ENCODE data around the gene FAM135A. TPM values are rescaled to one million over a fixed set of nuclear protein-coding genes. Genes with fewer than 3 reads are reported as not detected.

FAM135A gene
- total and polyA plus RNA-seq, 9 of the 15 experiments (the other 6 are each of a cell fraction or from before 2014, with no cell fraction given) = 7.4 to 32.9 (median 19.2) TPM

GRCh38 chr6:70370496-70370895, 42.8 kb upstream of the FAM135A start:
- no peak for FAIRE-seq
- ATAC-seq = no peak
- POLR2A ChIA-PET = interaction anchor here (0.9 to 1.9 kb wide), 4 partner anchors 25 to 162 kb away, joined by 3 to 8 read pairs (median 6); partner anchors contain the start of gene FAM135A
- BruUV-seq (replicated peaks) = no TSS peak
- no peak for DNase-seq (ENCODE audit: extremely low read depth in 1 of 4, low spot score in 3 of 4)
- intact Hi-C loops (cut with micrococcal nuclease) = loop anchor here (10.0 kb wide), 1 partner anchor 514 kb away; no protein-coding TSS in a partner anchor
- TF ChIP-seq ILF3 (IDR thresholded peaks at IDR 0.05; ENCODE audit: borderline replicate concordance) (no peak), ZBTB9 (CRISPR knock-in tag; IDR thresholded peaks at IDR 0.05) (no peak), MEF2A (IDR thresholded peaks at IDR 0.05; ENCODE audit: control insufficient read depth, low read depth, low read length) (no peak), BACH1 (tag; IDR thresholded peaks at IDR 0.05) (no peak), BDP1 (IDR thresholded peaks at IDR 0.05; ENCODE audit: insufficient read depth, insufficient read length) (no peak), KAT7 (CRISPR knock-in tag; IDR thresholded peaks at IDR 0.05; ENCODE audit: borderline replicate concordance) (no peak)
- no peaks in the 10 kb centered on the region for H3K9me3 ChIP-seq (replicated peaks; ENCODE audit: control insufficient read depth, insufficient read depth, low read depth, low read length)
- CTCF ChIA-PET (ENCODE audit: low intra/inter-chr PET ratio) = interaction anchor here (1.4 to 5.4 kb wide), 3 partner anchors 60 to 642 kb away, joined by 3 to 77 read pairs (median 7); no protein-coding TSS in a partner anchor
- no peak overlapping the region for H2AFZ ChIP-seq (ENCODE audit: low read depth, low read length)
- no peaks in the 10 kb centered on the region for H3K36me3 ChIP-seq (ENCODE audit: control insufficient read depth, insufficient read depth, low read length)
- H3K9ac ChIP-seq (ENCODE audit: insufficient read depth in 1 of 2, low read depth in 2 of 2, low read length in 2 of 2) = no peak overlapping the region
- H3K27me3 ChIP-seq (ENCODE audit: control insufficient read depth in 2 of 2, insufficient read depth in 2 of 2, low read length in 2 of 2) = peaks cover 0 to 3% of the 10 kb centered on the region in 2 experiments; a peak in 1 of 5 replicates
- H4K20me1 ChIP-seq (replicated peaks; ENCODE audit: control insufficient read depth, insufficient read depth, low read length) = no peaks in the 10 kb centered on the region
- H3K4me1 ChIP-seq (replicated peaks in 1 of 2; ENCODE audit: control insufficient read depth in 2 of 2, insufficient read depth in 2 of 2, low read length in 2 of 2) = no peaks in the 10 kb centered on the region; a peak in 2 of 5 replicates
- in situ Hi-C loops (cut with MboI) = no loop called here
- H3K27ac ChIP-seq (ENCODE audit: extremely low read depth, low read depth, low read length) = no peak overlapping the region
- H3K9me1 ChIP-seq (ENCODE audit: control insufficient read depth, insufficient read depth, low read length) = no peaks in the 10 kb centered on the region
- H3K4me2 ChIP-seq (ENCODE audit: insufficient read depth, low read length) = no peak overlapping the region
- no peaks in the 10 kb centered on the region for H3K79me2 ChIP-seq (ENCODE audit: control insufficient read depth, insufficient read depth, low read length)
- WGBS (ENCODE audit: insufficient coverage, low coverage, missing lambda C conversion rate) = 9% methylated on average over 4 of the region's 4 CpGs
- no peak overlapping the region for H3K4me3 ChIP-seq
